Panc1 (cell line): ENCODE data around the gene SEMA3D. TPM values are rescaled to one million over a fixed set of nuclear protein-coding genes. Genes with fewer than 3 reads are reported as not detected.

ENCODE experiments used
- ATAC-seq: fragments of 200-7000 bp; cut with Tn5 transposase; 2 replicates; pipeline ENCODE4 v1.9.1; 2020; ENCODE audit warnings: mild to moderate bottlenecking, moderate library complexity
- BruUV-seq: library from RNA; stranded (reverse); fragments of 400-500 nt; replicated peaks from 2 replicates; lab custom pipeline; 2021; lab: Mats Ljungman, UMichigan
- CTCF ChIA-PET: fragments of 300-600 bp; sonication (Branson Sonifier 250); formaldehyde crosslinking; loops from one replicate; lab custom pipeline; 2022; ENCODE audit warnings: antibody characterized with exemption; lab: Charles Lee
- POLR2A ChIA-PET: fragments of 300-600 bp; sonication (Branson Sonifier 250); formaldehyde crosslinking; loops from one replicate; lab custom pipeline; 2022; ENCODE audit warnings: antibody characterized with exemption; lab: Charles Lee
- DNase-seq: peaks from one replicate; pipeline ENCODE4 v3.0.0-alpha.2; 2010; ENCODE audit warnings: low read depth, low spot score
- H3K27ac ChIP-seq: 2 replicates; pipeline ENCODE4 v1.5.1; 2011; ENCODE audit warnings: mild to moderate bottlenecking, low read length, inconsistent platforms
- H3K27me3 ChIP-seq: fragments of 200-500 bp; sonication (Bioruptor generic); 2 replicates; pipeline ENCODE4 v1.6.0; 2014; ENCODE audit warnings: low read length, inconsistent platforms; ENCODE audit not compliant: control insufficient read depth, insufficient read depth
- H3K36me3 ChIP-seq: fragments of 200-500 bp; sonication (Bioruptor generic); 2 replicates; pipeline ENCODE4 v1.5.1; 2014; ENCODE audit warnings: inconsistent platforms, mild to moderate bottlenecking, low read length, moderate library complexity; ENCODE audit not compliant: control insufficient read depth, insufficient read depth
- H3K4me1 ChIP-seq: 2 replicates; pipeline ENCODE4 v1.5.1; 2011; ENCODE audit warnings: inconsistent platforms, mild to moderate bottlenecking, low read length, moderate library complexity; ENCODE audit not compliant: control insufficient read depth, insufficient read depth
- H3K4me3 ChIP-seq, 2 experiments: 2 replicates each; pipeline ENCODE4 v1.5.1; 2011 to 2012; ENCODE audit warnings: low read depth in 2 of 2, low read length in 2 of 2, mild to moderate bottlenecking in 2 of 2, inconsistent platforms in 1 of 2, moderate library complexity in 1 of 2
- H3K9me3 ChIP-seq: fragments of 200-500 bp; sonication (Bioruptor generic); 2 replicates; pipeline ENCODE4 v1.5.1; 2014; ENCODE audit warnings: low read depth, mild to moderate bottlenecking, inconsistent platforms, low read length, moderate library complexity; ENCODE audit not compliant: control insufficient read depth, insufficient read depth
- POLR2AphosphoS5 ChIP-seq: IDR thresholded peaks from 2 replicates; pipeline ENCODE4 v1.6.1; 2012; ENCODE audit warnings: mild to moderate bottlenecking, low read depth, low read length, moderate library complexity
- SIN3A ChIP-seq: IDR thresholded peaks from 2 replicates; pipeline ENCODE4 v1.6.1; 2012; ENCODE audit warnings: low read depth, mild to moderate bottlenecking, low read length, moderate library complexity, borderline replicate concordance; ENCODE audit not compliant: insufficient read depth
- TCF7L2 ChIP-seq: IDR thresholded peaks from 2 replicates; pipeline ENCODE4 v1.6.1; 2011; ENCODE audit warnings: mild to moderate bottlenecking, low read depth, low read length, inconsistent platforms
- in situ Hi-C: cut with HindIII; loops from 2 replicates; pipeline ENCODE4 v1.10.0; 2016; ENCODE audit warnings: low sequenced_read_pairs, low pct_unique_long_range_greater_than_20kb
- intact Hi-C: fragments of 100-400 bp; cut with micrococcal nuclease; formaldehyde crosslinking; loops from one replicate; pipeline ENCODE4 v1.10.0; 2022; ENCODE audit not compliant: unreplicated experiment
- total RNA-seq: library from RNA; stranded (reverse); gene quantifications from one replicate; pipeline ENCODE4 v1.2.1, GENCODE V29; 2021; ENCODE audit not compliant: unreplicated experiment
- TF ChIP-seq, protein P1 (sequence below), 2 experiments: IDR thresholded peaks; 2 replicates each; pipeline ENCODE4 v1.6.1; 2011 to 2012; ENCODE audit warnings: low read depth in 2 of 2, control low read depth in 1 of 2, low read length in 1 of 2, mild to moderate bottlenecking in 1 of 2, moderate library complexity in 1 of 2; ENCODE audit not compliant: insufficient read depth in 1 of 2
- TF ChIP-seq, protein P2 (sequence below): fragments of 450-650 bp; IDR thresholded peaks from 2 replicates; pipeline ENCODE4 v1.5.1; 2017; ENCODE audit warnings: mild to moderate bottlenecking

Gene SEMA3D
- total RNA-seq, 1 experiment from 2014 or later: 11.5 TPM

DNA sequence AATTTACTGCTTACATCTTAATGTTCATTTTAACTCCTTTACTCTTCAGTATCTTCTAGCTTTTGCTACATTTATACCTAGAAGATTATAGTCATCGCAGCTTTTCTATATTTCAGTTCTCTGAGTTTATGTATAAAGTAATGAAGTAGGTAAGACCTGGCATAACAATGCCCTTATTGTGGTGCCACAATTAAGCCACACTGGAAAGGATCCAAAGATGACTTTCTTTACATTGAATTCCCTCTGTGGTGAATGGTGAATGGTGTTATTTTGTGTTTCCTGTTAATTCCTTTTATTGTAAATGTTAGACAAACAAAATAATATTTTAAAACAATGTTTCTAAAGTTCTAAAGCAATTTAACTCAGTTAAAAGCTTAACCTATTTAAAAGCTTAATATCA, 36.2 kb downstream of the SEMA3D start:
- Histone ChIP-seq H3K27ac (no peak overlapping the region), H3K4me1 (no peaks in the 10 kb centered on the region; the same call in 1 of the 2 replicates), H3K4me3 (no peak overlapping the region), H3K36me3 (no peaks in the 10 kb centered on the region), H3K9me3 (no peaks in the 10 kb centered on the region), H3K27me3 (no peaks in the 10 kb centered on the region)
- TF ChIP-seq POLR2AphosphoS5 (no peak), TCF7L2 (no peak), SIN3A (no peak)
- TF ChIP-seq, protein P1, sequence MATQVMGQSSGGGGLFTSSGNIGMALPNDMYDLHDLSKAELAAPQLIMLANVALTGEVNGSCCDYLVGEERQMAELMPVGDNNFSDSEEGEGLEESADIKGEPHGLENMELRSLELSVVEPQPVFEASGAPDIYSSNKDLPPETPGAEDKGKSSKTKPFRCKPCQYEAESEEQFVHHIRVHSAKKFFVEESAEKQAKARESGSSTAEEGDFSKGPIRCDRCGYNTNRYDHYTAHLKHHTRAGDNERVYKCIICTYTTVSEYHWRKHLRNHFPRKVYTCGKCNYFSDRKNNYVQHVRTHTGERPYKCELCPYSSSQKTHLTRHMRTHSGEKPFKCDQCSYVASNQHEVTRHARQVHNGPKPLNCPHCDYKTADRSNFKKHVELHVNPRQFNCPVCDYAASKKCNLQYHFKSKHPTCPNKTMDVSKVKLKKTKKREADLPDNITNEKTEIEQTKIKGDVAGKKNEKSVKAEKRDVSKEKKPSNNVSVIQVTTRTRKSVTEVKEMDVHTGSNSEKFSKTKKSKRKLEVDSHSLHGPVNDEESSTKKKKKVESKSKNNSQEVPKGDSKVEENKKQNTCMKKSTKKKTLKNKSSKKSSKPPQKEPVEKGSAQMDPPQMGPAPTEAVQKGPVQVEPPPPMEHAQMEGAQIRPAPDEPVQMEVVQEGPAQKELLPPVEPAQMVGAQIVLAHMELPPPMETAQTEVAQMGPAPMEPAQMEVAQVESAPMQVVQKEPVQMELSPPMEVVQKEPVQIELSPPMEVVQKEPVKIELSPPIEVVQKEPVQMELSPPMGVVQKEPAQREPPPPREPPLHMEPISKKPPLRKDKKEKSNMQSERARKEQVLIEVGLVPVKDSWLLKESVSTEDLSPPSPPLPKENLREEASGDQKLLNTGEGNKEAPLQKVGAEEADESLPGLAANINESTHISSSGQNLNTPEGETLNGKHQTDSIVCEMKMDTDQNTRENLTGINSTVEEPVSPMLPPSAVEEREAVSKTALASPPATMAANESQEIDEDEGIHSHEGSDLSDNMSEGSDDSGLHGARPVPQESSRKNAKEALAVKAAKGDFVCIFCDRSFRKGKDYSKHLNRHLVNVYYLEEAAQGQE (IDR thresholded peaks at IDR 0.05; ENCODE audit: insufficient read depth in 1 of 2, low read depth in 2 of 2, low read length in 1 of 2): no peak
- TF ChIP-seq, protein P2, sequence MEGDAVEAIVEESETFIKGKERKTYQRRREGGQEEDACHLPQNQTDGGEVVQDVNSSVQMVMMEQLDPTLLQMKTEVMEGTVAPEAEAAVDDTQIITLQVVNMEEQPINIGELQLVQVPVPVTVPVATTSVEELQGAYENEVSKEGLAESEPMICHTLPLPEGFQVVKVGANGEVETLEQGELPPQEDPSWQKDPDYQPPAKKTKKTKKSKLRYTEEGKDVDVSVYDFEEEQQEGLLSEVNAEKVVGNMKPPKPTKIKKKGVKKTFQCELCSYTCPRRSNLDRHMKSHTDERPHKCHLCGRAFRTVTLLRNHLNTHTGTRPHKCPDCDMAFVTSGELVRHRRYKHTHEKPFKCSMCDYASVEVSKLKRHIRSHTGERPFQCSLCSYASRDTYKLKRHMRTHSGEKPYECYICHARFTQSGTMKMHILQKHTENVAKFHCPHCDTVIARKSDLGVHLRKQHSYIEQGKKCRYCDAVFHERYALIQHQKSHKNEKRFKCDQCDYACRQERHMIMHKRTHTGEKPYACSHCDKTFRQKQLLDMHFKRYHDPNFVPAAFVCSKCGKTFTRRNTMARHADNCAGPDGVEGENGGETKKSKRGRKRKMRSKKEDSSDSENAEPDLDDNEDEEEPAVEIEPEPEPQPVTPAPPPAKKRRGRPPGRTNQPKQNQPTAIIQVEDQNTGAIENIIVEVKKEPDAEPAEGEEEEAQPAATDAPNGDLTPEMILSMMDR: no peak
- in situ Hi-C loops: no loop called here
- no TSS peak for BruUV-seq
- no peak for DNase-seq
- ATAC-seq: no peak
- POLR2A ChIA-PET: interaction anchor here (0.6 kb wide), 1 partner anchor 35 kb away, joined by 6 read pairs; no protein-coding TSS in a partner anchor
- intact Hi-C loops: no loop called here
- CTCF ChIA-PET: no interaction called here

DNA sequence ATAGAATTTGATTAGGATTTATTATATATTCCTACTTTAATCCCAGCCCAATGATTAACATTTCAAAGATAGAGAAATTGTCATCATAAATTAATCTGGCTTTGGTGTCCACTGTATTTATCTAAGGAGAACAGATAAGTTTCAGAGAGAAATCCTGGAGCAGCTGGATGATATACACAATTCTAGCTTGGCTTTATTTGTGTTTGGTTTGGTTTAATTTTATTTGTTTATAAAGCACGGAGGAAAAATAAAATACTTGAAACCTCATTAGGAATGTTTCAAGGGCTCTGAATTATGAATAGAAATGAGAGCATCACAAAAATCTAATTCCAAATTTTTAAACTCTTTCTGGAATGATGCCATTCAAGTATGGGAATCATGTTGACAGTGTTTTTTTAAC, 42.1 kb downstream of the SEMA3D start:
- POLR2A ChIA-PET: no interaction called here
- H3K4me3 ChIP-seq: no peak overlapping the region
- no peaks in the 10 kb centered on the region for H3K27me3 ChIP-seq
- CTCF ChIA-PET: no interaction called here
- ATAC-seq (no peak), DNase-seq (no peak)
- no TSS peak for BruUV-seq
- intact Hi-C loops (loop anchor here (5.0 kb wide), 1 partner anchor 47 kb away; no protein-coding TSS in a partner anchor), in situ Hi-C loops (no loop called here)
- H3K36me3 ChIP-seq: no peaks in the 10 kb centered on the region
- TF ChIP-seq TCF7L2 (no peak), SIN3A (no peak), POLR2AphosphoS5 (no peak)
- TF ChIP-seq, protein P1 (IDR thresholded peaks at IDR 0.05; ENCODE audit: insufficient read depth in 1 of 2, low read depth in 2 of 2, low read length in 1 of 2): no peak
- TF ChIP-seq, protein P2: no peak
- H3K9me3 ChIP-seq: no peaks in the 10 kb centered on the region
- no peaks in the 10 kb centered on the region; the same call in 1 of the 2 replicates for H3K4me1 ChIP-seq
- H3K27ac ChIP-seq: no peak overlapping the region
